LoVo (cell line): ENCODE results near the gene METRNL.
A peak's percentile ranks its signal among the peaks of the same experiment; 100 is the strongest.

Experiments
- DNase-seq: peaks from one replicate; pipeline ENCODE4 v3.0.0-alpha.2; 2016; ENCODE audit warnings: low spot score

Gene METRNL

GRCh38 chr17:83067071-83067717 is 12.2 kb upstream of the METRNL start:
- no peak for DNase-seq

- no peak for DNase-seq
Observed at GRCh38 chr17:83067718-83068261, 11.6 kb upstream of the METRNL start.

GRCh38 chr17:83068641-83069570 is 10.5 kb upstream of the METRNL start:
- DNase-seq: no peak

- DNase-seq: no peak
Observed at GRCh38 chr17:83069571-83069906, 9.9 kb upstream of the METRNL start.

- DNase-seq: no peak
Observed at GRCh38 chr17:83069931-83070742, 9.3 kb upstream of the METRNL start.

- no peak for DNase-seq
Observed at GRCh38 chr17:83070800-83071341, 8.5 kb upstream of the METRNL start.

- DNase-seq: no peak
Observed at GRCh38 chr17:83071365-83071764, 8.0 kb upstream of the METRNL start.

- DNase-seq: no peak
Observed at GRCh38 chr17:83071966-83072562, 7.3 kb upstream of the METRNL start.

- DNase-seq: no peak
Observed at GRCh38 chr17:83072600-83073358, 6.6 kb upstream of the METRNL start.

- DNase-seq: no peak
Observed at GRCh38 chr17:83073389-83074063, 5.9 kb upstream of the METRNL start.

- DNase-seq: no peak
Observed at GRCh38 chr17:83074486-83075223, 4.8 kb upstream of the METRNL start.

GRCh38 chr17:83075270-83075880 is 4.0 kb upstream of the METRNL start:
- no peak for DNase-seq

GRCh38 chr17:83076938-83077337 is 2.5 kb upstream of the METRNL start:
- DNase-seq: peak; percentile 38

GRCh38 chr17:83077411-83077810 is 2.0 kb upstream of the METRNL start:
- no peak for DNase-seq

GRCh38 chr17:83077939-83078338 is 1.5 kb upstream of the METRNL start:
- no peak for DNase-seq

GRCh38 chr17:83078378-83079351 is 744 bp upstream of the METRNL start:
- DNase-seq: no peak

GRCh38 chr17:83079766-83080578 is 563 bp downstream of the METRNL start:
- DNase-seq: no peak
